Activated naive CD8-positive, alpha-beta T cell treated with anti-CD3 and anti-CD28 coated beads, Interleukin-2, amount 50 U/mL, for 24 hours (primary cell): ENCODE results near the gene BPIFB2.
"Not testable (repeated sequence)": the region's sequence is repeated elsewhere in the genome, so short reads cannot be mapped to it uniquely, and the experiment has no call there.

Experiments
- ATAC-seq: fragments of 150-1000 bp; cut with Tn5 transposase; one replicate; pipeline ENCODE4 v1.10.0; 2021
- DNase-seq: peaks from one replicate; pipeline ENCODE4 v3.0.0; 2021
- H3K27ac Mint-ChIP-seq: one replicate; pipeline ENCODE4 v1.8.0; 2021; ENCODE audit warnings: mild to moderate bottlenecking, mixed read lengths
- H3K27me3 Mint-ChIP-seq: one replicate; pipeline ENCODE4 v1.8.0; 2021; ENCODE audit warnings: mixed read lengths
- H3K36me3 Mint-ChIP-seq: one replicate; pipeline ENCODE4 v1.8.0; 2021; ENCODE audit warnings: low read depth, mixed read lengths
- H3K4me1 Mint-ChIP-seq: one replicate; pipeline ENCODE4 v1.8.0; 2021; ENCODE audit warnings: mixed read lengths
- H3K4me3 Mint-ChIP-seq: one replicate; pipeline ENCODE4 v1.8.0; 2021; ENCODE audit warnings: mild to moderate bottlenecking, moderate library complexity, mixed read lengths
- H3K9me3 Mint-ChIP-seq: one replicate; pipeline ENCODE4 v1.8.0; 2021; ENCODE audit warnings: mixed read lengths

The BPIFB2 gene

GRCh38 chr20:33007376-33008335, at the start of gene BPIFB2:
TSS of gene BPIFB2 (plus strand) at chr20:33007704. CDS start at chr20:33008575, 871 bp downstream.
- no peak for ATAC-seq
- Mint-ChIP-seq H3K36me3 (no peaks in the 10 kb centered on the region), H3K27ac (no peak within 1 kb of the TSS), H3K9me3 (peaks cover 5% of the 10 kb centered on the region), H3K4me1 (no peaks in the 10 kb centered on the region), H3K4me3 (no peak within 1 kb of the TSS), H3K27me3 (no peaks in the 10 kb centered on the region)
- DNase-seq: no peak

- H3K9me3 Mint-ChIP-seq: peaks cover 24% of the 10 kb centered on the region
- no peak overlapping the region for H3K4me3 Mint-ChIP-seq
- peaks cover 3% of the 10 kb centered on the region for H3K4me1 Mint-ChIP-seq
- peaks cover 4% of the 10 kb centered on the region for H3K36me3 Mint-ChIP-seq
- H3K27ac Mint-ChIP-seq: no peak overlapping the region
- ATAC-seq (no peak), DNase-seq (no peak)
- no peaks in the 10 kb centered on the region for H3K27me3 Mint-ChIP-seq
Measured at GRCh38 chr20:32958574-32958973, 48.9 kb upstream of the BPIFB2 start.

- Mint-ChIP-seq H3K4me1 (peaks cover 9% of the 10 kb centered on the region), H3K27ac (no peak overlapping the region), H3K36me3 (peaks cover 4% of the 10 kb centered on the region), H3K9me3 (peaks cover 20% of the 10 kb centered on the region), H3K4me3 (no peak overlapping the region), H3K27me3 (no peaks in the 10 kb centered on the region)
- no peak for ATAC-seq
- no peak for DNase-seq
Measured at GRCh38 chr20:32959351-32960221, 47.9 kb upstream of the BPIFB2 start.

- peaks cover 4% of the 10 kb centered on the region for H3K36me3 Mint-ChIP-seq
- ATAC-seq (no peak), DNase-seq (no peak)
- H3K4me1 Mint-ChIP-seq: peaks cover 11% of the 10 kb centered on the region
- H3K9me3 Mint-ChIP-seq: peaks cover 20% of the 10 kb centered on the region
- H3K27me3 Mint-ChIP-seq: no peaks in the 10 kb centered on the region
- H3K27ac Mint-ChIP-seq: no peak overlapping the region
- H3K4me3 Mint-ChIP-seq: no peak overlapping the region
Measured at GRCh38 chr20:32960222-32960518, 47.3 kb upstream of the BPIFB2 start.

GRCh38 chr20:32960849-32961731, 46.4 kb upstream of the BPIFB2 start:
- ATAC-seq (no peak), DNase-seq (no peak)
- Mint-ChIP-seq H3K4me1 (peaks cover 18% of the 10 kb centered on the region), H3K4me3 (no peak overlapping the region), H3K27ac (no peak overlapping the region), H3K36me3 (peaks cover 3% of the 10 kb centered on the region), H3K27me3 (no peaks in the 10 kb centered on the region), H3K9me3 (peaks cover 17% of the 10 kb centered on the region)

GRCh38 chr20:32962053-32962452, 45.5 kb upstream of the BPIFB2 start:
- peaks cover 28% of the 10 kb centered on the region for H3K4me1 Mint-ChIP-seq
- no peak for DNase-seq
- H3K36me3 Mint-ChIP-seq: no peaks in the 10 kb centered on the region
- peaks cover 11% of the 10 kb centered on the region for H3K9me3 Mint-ChIP-seq
- no peaks in the 10 kb centered on the region for H3K27me3 Mint-ChIP-seq
- no peak overlapping the region for H3K4me3 Mint-ChIP-seq
- ATAC-seq: no peak
- no peak overlapping the region for H3K27ac Mint-ChIP-seq

- not testable (repeated sequence) for H3K9me3 Mint-ChIP-seq, ATAC-seq, H3K36me3 Mint-ChIP-seq, H3K4me3 Mint-ChIP-seq, H3K27me3 Mint-ChIP-seq, H3K27ac Mint-ChIP-seq, DNase-seq
- H3K4me1 Mint-ChIP-seq: peaks cover 34% of the 10 kb centered on the region
Measured at GRCh38 chr20:32962646-32963045, 44.9 kb upstream of the BPIFB2 start.

GRCh38 chr20:32963176-32963575, 44.3 kb upstream of the BPIFB2 start:
- peaks cover 39% of the 10 kb centered on the region for H3K4me1 Mint-ChIP-seq
- H3K27me3 Mint-ChIP-seq: no peaks in the 10 kb centered on the region
- H3K27ac Mint-ChIP-seq: no peak overlapping the region
- H3K36me3 Mint-ChIP-seq: no peaks in the 10 kb centered on the region
- peaks cover 1% of the 10 kb centered on the region for H3K9me3 Mint-ChIP-seq
- DNase-seq (no peak), ATAC-seq (no peak)
- H3K4me3 Mint-ChIP-seq: no peak overlapping the region

GRCh38 chr20:32964575-32964974, 42.9 kb upstream of the BPIFB2 start:
- H3K9me3 Mint-ChIP-seq: no peaks in the 10 kb centered on the region
- DNase-seq: no peak
- no peaks in the 10 kb centered on the region for H3K36me3 Mint-ChIP-seq
- no peak for ATAC-seq
- no peaks in the 10 kb centered on the region for H3K27me3 Mint-ChIP-seq
- H3K4me3 Mint-ChIP-seq: no peak overlapping the region
- H3K4me1 Mint-ChIP-seq: peaks cover 53% of the 10 kb centered on the region
- no peak overlapping the region for H3K27ac Mint-ChIP-seq

- peak overlapping the region; percentile 27 for H3K27ac Mint-ChIP-seq
Measured at GRCh38 chr20:32965115-32965514, 42.4 kb upstream of the BPIFB2 start.

GRCh38 chr20:32965581-32966373, 41.7 kb upstream of the BPIFB2 start:
- Mint-ChIP-seq H3K4me3 (no peak overlapping the region), H3K27ac (peak overlapping the region; percentile 27), H3K4me1 (peaks cover 65% of the 10 kb centered on the region)

More at GRCh38 chr20:32965115-32965514, 42.4 kb upstream of the BPIFB2 start:
- ATAC-seq (no peak), DNase-seq (no peak)
- H3K4me1 Mint-ChIP-seq: peaks cover 58% of the 10 kb centered on the region
- no peak overlapping the region for H3K4me3 Mint-ChIP-seq
- no peaks in the 10 kb centered on the region for H3K36me3 Mint-ChIP-seq
- H3K27me3 Mint-ChIP-seq: no peaks in the 10 kb centered on the region
- H3K9me3 Mint-ChIP-seq: no peaks in the 10 kb centered on the region

GRCh38 chr20:32966382-32966781, 41.1 kb upstream of the BPIFB2 start:
- no peak overlapping the region for H3K27ac Mint-ChIP-seq
- no peaks in the 10 kb centered on the region for H3K27me3 Mint-ChIP-seq
- ATAC-seq (no peak), DNase-seq (no peak)
- no peaks in the 10 kb centered on the region for H3K36me3 Mint-ChIP-seq
- H3K4me1 Mint-ChIP-seq: peaks cover 68% of the 10 kb centered on the region
- H3K4me3 Mint-ChIP-seq: no peak overlapping the region
- H3K9me3 Mint-ChIP-seq: no peaks in the 10 kb centered on the region

More at GRCh38 chr20:32965581-32966373, 41.7 kb upstream of the BPIFB2 start:
- H3K36me3 Mint-ChIP-seq: no peaks in the 10 kb centered on the region
- DNase-seq (no peak), ATAC-seq (no peak)
- no peaks in the 10 kb centered on the region for H3K27me3 Mint-ChIP-seq
- no peaks in the 10 kb centered on the region for H3K9me3 Mint-ChIP-seq

- peaks cover 68% of the 10 kb centered on the region for H3K4me1 Mint-ChIP-seq
- peak; percentile 39 for DNase-seq
Measured at GRCh38 chr20:32966881-32967781, 40.4 kb upstream of the BPIFB2 start.

More at GRCh38 chr20:32966881-32967781, 40.4 kb upstream of the BPIFB2 start:
- Mint-ChIP-seq H3K27me3 (no peaks in the 10 kb centered on the region), H3K36me3 (no peaks in the 10 kb centered on the region), H3K27ac (no peak overlapping the region), H3K9me3 (no peaks in the 10 kb centered on the region), H3K4me3 (no peak overlapping the region)
- peak; percentile 9 for ATAC-seq
